Peyer's patch (tissue), 4 donors: Measurements from ENCODE around the gene LBHD2. TPM values are rescaled to one million over a fixed set of nuclear protein-coding genes. Genes with fewer than 3 reads are reported as not detected.

ENCODE experiments used
- DNase-seq, 3 donors: peaks; one replicate each; pipeline ENCODE4 v3.0.0-alpha.2; 2017 to 2019
- H3K27ac ChIP-seq, 4 donors: fragments of 200-600 bp; sonication (generic); one replicate each; pipeline ENCODE4 v1.5.1; 2016 to 2019
- H3K27me3 ChIP-seq, 2 donors: fragments of 200-600 bp; sonication (generic); one replicate each; pipeline ENCODE4 v1.5.1; 2019
- H3K36me3 ChIP-seq, 3 donors: fragments of 200-600 bp; sonication (generic); one replicate each; pipeline ENCODE4 v1.5.1; 2016 to 2019
- H3K4me1 ChIP-seq, 4 donors: fragments of 200-600 bp; sonication (generic); one replicate each; pipeline ENCODE4 v1.5.1; 2016 to 2019
- H3K4me3 ChIP-seq, 4 donors: fragments of 200-600 bp; sonication (generic); 1 replicate in 3 of 4; 2 replicates in 1 of 4; pipeline ENCODE4 v1.5.1; 2016 to 2019; ENCODE audit warnings: mild to moderate bottlenecking in 1 of 4
- H3K9me3 ChIP-seq, 4 donors: fragments of 200-600 bp; sonication (generic); one replicate each; pipeline ENCODE4 v1.5.1; 2016 to 2019; ENCODE audit warnings: mild to moderate bottlenecking in 1 of 4
- CTCF ChIP-seq, 6 experiments: fragments of 450-650 bp in 4 of 6; fragments of 200-600 bp in 2 of 6; sonication (generic) in 1 of 6; IDR thresholded peaks; one replicate each; pipeline ENCODE4 v1.5.1; 2017 to 2019; ENCODE audit warnings: antibody characterized with exemption in 6 of 6, mild to moderate bottlenecking in 3 of 6, moderate library complexity in 1 of 6
- POLR2A ChIP-seq, 2 donors: fragments of 450-650 bp; IDR thresholded peaks; one replicate each; pipeline ENCODE4 v1.5.1; 2017; ENCODE audit warnings: antibody characterized with exemption in 2 of 2, mild to moderate bottlenecking in 2 of 2, moderate library complexity in 2 of 2
- total RNA-seq, 4 donors: library from RNA; depleted of rRNA; stranded (reverse); fragments of >200 nt; gene quantifications; one replicate each; pipeline ENCODE4 v1.1.0, GENCODE V29; 2016

LBHD2 gene
- total RNA-seq, 4 donors from 2014 or later = not detected

- peak in 2 of 3 donors; percentile 21 to 44 for DNase-seq
- Histone ChIP-seq H3K36me3 (no peaks in the 10 kb centered on the region), H3K4me1 (peaks cover 0 to 29% (median 3%) of the 10 kb centered on the region in 4 donors), H3K27me3 (no peaks in the 10 kb centered on the region), H3K4me3 (peak overlapping the region; percentile 71 to 99 (median 80)), H3K27ac (peak overlapping the region; percentile 69 to 99 (median 83)), H3K9me3 (no peaks in the 10 kb centered on the region)
- TF ChIP-seq CTCF (IDR thresholded peaks at IDR 0.05) (no peak), POLR2A (IDR thresholded peaks at IDR 0.05) (no peak)
Observed at GRCh38 chr14:103058164-103059055, 25.6 kb upstream of the LBHD2 start.

- TF ChIP-seq CTCF (IDR thresholded peaks at IDR 0.05) = no peak
- no peak for TF ChIP-seq POLR2A (IDR thresholded peaks at IDR 0.05)
- no peaks in the 10 kb centered on the region for H3K27me3 ChIP-seq
- H3K4me1 ChIP-seq = peaks cover 0 to 29% (median 3%) of the 10 kb centered on the region in 4 donors
- no peaks in the 10 kb centered on the region for H3K36me3 ChIP-seq
- H3K27ac ChIP-seq = no peak overlapping the region
- peak in 1 of 3 donors; percentile 39 for DNase-seq
- no peaks in the 10 kb centered on the region for H3K9me3 ChIP-seq
- no peak overlapping the region for H3K4me3 ChIP-seq
Observed at GRCh38 chr14:103059556-103059955, 24.5 kb upstream of the LBHD2 start.

- Histone ChIP-seq H3K4me1 (peaks cover 0 to 11% (median under 1%) of the 10 kb centered on the region in 4 donors), H3K27ac (no peak overlapping the region), H3K4me3 (no peak overlapping the region), H3K9me3 (no peaks in the 10 kb centered on the region), H3K36me3 (no peaks in the 10 kb centered on the region), H3K27me3 (no peaks in the 10 kb centered on the region)
- peak in 1 of 3 donors; percentile 9 for DNase-seq
- TF ChIP-seq CTCF (IDR thresholded peaks at IDR 0.05) (no peak), POLR2A (IDR thresholded peaks at IDR 0.05) (no peak)
Observed at GRCh38 chr14:103061482-103061976, 22.5 kb upstream of the LBHD2 start.

- DNase-seq = no peak
- Histone ChIP-seq H3K27ac (no peak overlapping the region), H3K9me3 (no peaks in the 10 kb centered on the region), H3K36me3 (no peaks in the 10 kb centered on the region), H3K4me3 (no peak overlapping the region), H3K27me3 (no peaks in the 10 kb centered on the region), H3K4me1 (peaks cover 0 to 18% (median 3%) of the 10 kb centered on the region in 4 donors)
- TF ChIP-seq POLR2A (IDR thresholded peaks at IDR 0.05) = no peak
- TF ChIP-seq CTCF (IDR thresholded peaks at IDR 0.05) = no peak
Observed at GRCh38 chr14:103064436-103064835, 19.6 kb upstream of the LBHD2 start.

- Histone ChIP-seq H3K36me3 (no peaks in the 10 kb centered on the region), H3K27me3 (no peaks in the 10 kb centered on the region), H3K4me3 (no peak overlapping the region), H3K27ac (no peak overlapping the region), H3K4me1 (peaks cover 0 to 18% (median 3%) of the 10 kb centered on the region in 4 donors), H3K9me3 (no peaks in the 10 kb centered on the region)
- TF ChIP-seq CTCF (IDR thresholded peaks at IDR 0.05) (no peak), POLR2A (IDR thresholded peaks at IDR 0.05) (no peak)
- DNase-seq = peak in 1 of 3 donors; percentile 22
Observed at GRCh38 chr14:103064978-103065377, 19.0 kb upstream of the LBHD2 start.
